Skeletal muscle tissue (tissue), 4 donors: ENCODE data around the gene PPIF. TPM values are rescaled to one million over a fixed set of nuclear protein-coding genes. Genes with fewer than 3 reads are reported as not detected.
A peak's percentile ranks its signal among the peaks of the same experiment; 100 is the strongest.
"Not testable (repeated sequence)": the region's sequence is repeated elsewhere in the genome, so short reads cannot be mapped to it uniquely, and the experiment has no call there.

ENCODE experiments used
- H3K27ac ChIP-seq: one replicate; pipeline ENCODE4 v1.7.0; 2013; ENCODE audit warnings: mild to moderate bottlenecking, low read depth, low read length, inconsistent platforms
- H3K27me3 ChIP-seq, 3 donors: one replicate each; pipeline ENCODE4 v1.7.0; 2013; ENCODE audit warnings: low read length in 3 of 3; ENCODE audit not compliant: control insufficient read depth in 3 of 3, insufficient read depth in 3 of 3
- H3K36me3 ChIP-seq, 3 donors: one replicate each; pipeline ENCODE4 v1.7.0; 2013; ENCODE audit warnings: low read length in 3 of 3; ENCODE audit not compliant: control insufficient read depth in 3 of 3, insufficient read depth in 3 of 3
- H3K4me1 ChIP-seq, 3 donors: one replicate each; pipeline ENCODE4 v1.7.0; 2013; ENCODE audit warnings: low read length in 3 of 3, mild to moderate bottlenecking in 3 of 3; ENCODE audit not compliant: control insufficient read depth in 3 of 3, insufficient read depth in 3 of 3
- H3K4me3 ChIP-seq, 3 donors: one replicate each; pipeline ENCODE4 v1.7.0; 2013; ENCODE audit warnings: low read length in 3 of 3
- H3K9ac ChIP-seq, 3 donors: one replicate each; pipeline ENCODE4 v1.7.0; 2013; ENCODE audit warnings: low read length in 3 of 3, mild to moderate bottlenecking in 3 of 3, moderate library complexity in 2 of 3, low read depth in 1 of 3
- H3K9me3 ChIP-seq, 3 donors: one replicate each; pipeline ENCODE4 v1.7.0; 2013; ENCODE audit warnings: low read length in 3 of 3; ENCODE audit not compliant: control insufficient read depth in 3 of 3
- total RNA-seq: library from RNA; depleted of rRNA; stranded (reverse); fragments of >200 nt; gene quantifications from one replicate; pipeline ENCODE4 v1.2.3, GENCODE V29; 2014
- donor health status: Osteomylitis.

The PPIF gene
- total RNA-seq, 1 donor from 2014 or later: 9.9 TPM

DNA sequence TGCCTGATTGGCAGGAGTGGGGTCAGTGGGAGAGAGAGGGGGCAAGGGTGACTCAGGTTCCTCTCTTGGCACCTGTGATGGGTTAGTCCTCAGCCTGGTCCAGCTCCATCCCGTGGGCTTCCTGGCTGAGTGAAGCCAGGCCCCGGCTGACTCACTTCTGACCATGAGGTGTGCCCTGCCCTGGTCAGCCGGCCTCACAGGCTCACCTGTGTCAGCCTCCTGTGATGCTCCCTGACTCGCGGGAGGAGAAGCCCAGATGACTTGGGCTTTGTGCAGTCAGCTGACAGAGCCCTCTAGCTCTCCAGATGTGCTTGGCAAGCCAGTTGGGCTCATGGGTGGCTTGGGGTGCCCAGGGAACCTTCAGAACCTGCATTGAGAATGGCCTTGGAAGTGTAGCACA is 16.0 kb upstream of the PPIF start:
- Histone ChIP-seq H3K9me3 (no peaks in the 10 kb centered on the region), H3K36me3 (no peaks in the 10 kb centered on the region), H3K4me1 (peaks cover 0 to 15% (median 12%) of the 10 kb centered on the region in 3 donors), H3K27me3 (peaks cover 0 to 2% (median 0%) of the 10 kb centered on the region in 3 donors), H3K4me3 (no peak overlapping the region), H3K9ac (no peak overlapping the region), H3K27ac (no peak overlapping the region)

DNA sequence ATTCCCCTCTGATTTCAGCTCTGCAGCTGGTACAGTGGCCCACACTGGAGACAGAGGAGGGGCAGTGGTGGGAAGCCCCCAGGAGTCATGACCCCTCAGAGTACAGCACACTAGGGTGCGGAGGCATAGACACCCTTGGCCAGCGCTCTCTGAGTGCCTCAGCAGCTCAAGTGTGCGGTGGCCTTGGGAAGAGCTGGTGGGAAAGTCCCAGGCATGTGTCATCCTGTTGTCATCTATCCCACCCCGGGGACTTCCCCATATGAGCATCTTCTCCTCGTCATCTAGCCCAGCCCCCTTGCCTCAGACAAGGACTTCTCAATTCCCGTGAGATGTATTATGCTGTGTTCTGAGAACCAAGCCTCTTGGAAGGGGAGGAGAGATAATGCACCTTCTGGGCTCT is 15.6 kb upstream of the PPIF start:
- Histone ChIP-seq H3K4me1 (peaks cover 0 to 15% (median 12%) of the 10 kb centered on the region in 3 donors), H3K9ac (no peak overlapping the region), H3K36me3 (no peaks in the 10 kb centered on the region), H3K4me3 (no peak overlapping the region), H3K27ac (no peak overlapping the region), H3K9me3 (no peaks in the 10 kb centered on the region), H3K27me3 (no peaks in the 10 kb centered on the region)

DNA sequence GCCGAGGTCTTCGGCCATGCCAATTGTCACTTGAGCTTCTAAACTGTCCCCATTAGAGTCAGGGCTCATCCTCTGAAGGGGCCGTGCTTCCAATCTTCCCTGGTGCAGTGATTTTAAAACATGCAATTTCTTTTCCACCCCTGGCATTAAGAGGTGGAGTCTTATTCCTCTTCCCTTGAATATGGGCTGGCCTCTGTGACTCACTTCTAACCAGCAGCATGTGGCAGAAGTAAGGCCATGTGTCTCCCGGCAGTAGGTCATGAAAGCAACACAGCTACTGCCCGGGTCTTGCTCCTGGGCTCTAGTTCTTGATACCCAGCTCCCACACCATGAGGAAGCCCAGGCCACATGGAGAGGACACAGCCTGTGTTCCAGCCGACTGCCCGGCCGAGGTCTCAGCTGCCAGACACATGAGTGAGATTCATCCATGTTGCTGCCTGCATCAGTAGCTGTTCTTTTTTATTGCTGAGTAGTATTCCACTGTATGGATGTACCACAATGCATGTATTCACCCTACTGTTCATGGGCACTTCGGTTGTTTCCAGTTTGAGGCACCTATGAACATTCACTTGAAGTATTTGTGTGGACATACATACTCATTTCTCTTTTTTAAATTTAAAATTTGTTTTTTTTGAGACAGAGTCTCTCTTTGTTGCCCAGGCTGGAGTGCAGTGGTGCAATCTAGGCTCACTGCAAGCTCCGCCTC is 14.5 kb upstream of the PPIF start:
- peaks cover 0 to 15% (median 12%) of the 10 kb centered on the region in 3 donors for H3K4me1 ChIP-seq
- H3K9ac ChIP-seq: not testable (repeated sequence)

DNA sequence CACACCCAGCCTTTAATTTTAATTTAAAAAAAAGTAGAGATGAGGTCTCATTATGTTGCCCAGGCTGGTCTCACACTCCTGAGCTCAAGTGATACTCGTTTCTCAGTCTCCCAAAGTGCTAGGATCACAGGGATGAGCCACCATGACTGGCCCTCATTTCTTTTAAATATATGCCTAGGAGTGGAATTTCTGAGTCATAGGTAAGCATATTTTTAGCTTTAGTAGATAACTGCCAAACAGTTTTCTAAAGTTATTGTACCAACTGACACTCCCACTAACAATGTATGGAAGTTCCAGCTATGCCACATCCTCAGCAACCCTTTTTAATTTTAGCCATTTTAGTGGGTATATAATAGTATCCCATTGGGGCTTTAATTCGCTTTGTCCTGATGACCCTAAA is 13.8 kb upstream of the PPIF start:
- H3K4me3 ChIP-seq: no peak overlapping the region
- H3K9ac ChIP-seq: no peak overlapping the region
- H3K27me3 ChIP-seq: no peaks in the 10 kb centered on the region
- no peaks in the 10 kb centered on the region for H3K36me3 ChIP-seq
- H3K4me1 ChIP-seq: peaks cover 0 to 15% (median 12%) of the 10 kb centered on the region in 3 donors
- no peaks in the 10 kb centered on the region for H3K9me3 ChIP-seq
- no peak overlapping the region for H3K27ac ChIP-seq

More for the DNA sequence above, 14.5 kb upstream of the PPIF start:
- not testable (repeated sequence) for H3K27ac ChIP-seq, H3K9me3 ChIP-seq, H3K4me3 ChIP-seq, H3K27me3 ChIP-seq, H3K36me3 ChIP-seq

DNA sequence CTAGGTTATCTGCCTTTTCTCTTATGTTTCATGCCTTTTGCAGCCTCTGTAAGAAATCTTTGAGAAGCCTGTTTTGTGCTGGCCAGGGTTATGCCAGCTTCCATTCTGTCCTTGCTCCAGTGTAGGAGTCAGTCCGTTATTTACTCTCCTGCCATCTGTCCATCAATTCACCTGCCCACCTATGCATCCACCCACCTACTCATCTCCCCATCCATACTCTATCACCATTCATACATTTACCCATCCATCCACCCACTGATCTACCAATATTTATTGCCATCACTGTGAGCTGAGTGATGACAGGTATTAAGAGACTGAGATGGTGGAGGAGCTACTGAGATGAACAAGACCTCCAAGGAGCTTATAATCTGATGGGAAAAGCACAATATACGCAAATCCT is 12.7 kb upstream of the PPIF start:
- Histone ChIP-seq H3K4me3 (no peak overlapping the region), H3K36me3 (no peaks in the 10 kb centered on the region), H3K4me1 (peaks cover 0 to 15% (median 12%) of the 10 kb centered on the region in 3 donors), H3K9me3 (no peaks in the 10 kb centered on the region), H3K27me3 (no peaks in the 10 kb centered on the region), H3K27ac (no peak overlapping the region), H3K9ac (no peak overlapping the region)

DNA sequence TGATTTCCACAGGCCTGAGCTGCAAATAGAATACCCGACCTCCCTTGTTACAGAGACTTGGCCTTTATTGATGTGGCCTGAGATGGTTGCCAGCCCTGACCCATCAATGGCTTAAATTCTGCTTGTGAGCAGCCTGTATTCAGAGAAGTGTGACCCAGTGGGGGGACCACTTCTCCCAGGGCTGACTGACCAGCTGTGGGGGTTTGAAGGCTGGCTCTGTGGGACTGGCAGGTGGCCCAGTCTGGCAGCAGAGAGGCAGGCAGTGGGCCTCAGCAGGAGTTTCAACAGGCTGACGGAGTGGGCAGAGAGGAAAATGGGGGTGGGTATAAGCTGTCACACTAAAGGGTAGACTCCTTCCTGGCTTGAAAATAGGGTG is 12.2 kb upstream of the PPIF start:
- Histone ChIP-seq H3K27ac (no peak overlapping the region), H3K36me3 (no peaks in the 10 kb centered on the region), H3K4me1 (peaks cover 0 to 15% (median 12%) of the 10 kb centered on the region in 3 donors), H3K27me3 (no peaks in the 10 kb centered on the region), H3K9me3 (no peaks in the 10 kb centered on the region), H3K9ac (peak overlapping the region in 2 of 3 donors; percentile 33 to 54), H3K4me3 (no peak overlapping the region)

DNA sequence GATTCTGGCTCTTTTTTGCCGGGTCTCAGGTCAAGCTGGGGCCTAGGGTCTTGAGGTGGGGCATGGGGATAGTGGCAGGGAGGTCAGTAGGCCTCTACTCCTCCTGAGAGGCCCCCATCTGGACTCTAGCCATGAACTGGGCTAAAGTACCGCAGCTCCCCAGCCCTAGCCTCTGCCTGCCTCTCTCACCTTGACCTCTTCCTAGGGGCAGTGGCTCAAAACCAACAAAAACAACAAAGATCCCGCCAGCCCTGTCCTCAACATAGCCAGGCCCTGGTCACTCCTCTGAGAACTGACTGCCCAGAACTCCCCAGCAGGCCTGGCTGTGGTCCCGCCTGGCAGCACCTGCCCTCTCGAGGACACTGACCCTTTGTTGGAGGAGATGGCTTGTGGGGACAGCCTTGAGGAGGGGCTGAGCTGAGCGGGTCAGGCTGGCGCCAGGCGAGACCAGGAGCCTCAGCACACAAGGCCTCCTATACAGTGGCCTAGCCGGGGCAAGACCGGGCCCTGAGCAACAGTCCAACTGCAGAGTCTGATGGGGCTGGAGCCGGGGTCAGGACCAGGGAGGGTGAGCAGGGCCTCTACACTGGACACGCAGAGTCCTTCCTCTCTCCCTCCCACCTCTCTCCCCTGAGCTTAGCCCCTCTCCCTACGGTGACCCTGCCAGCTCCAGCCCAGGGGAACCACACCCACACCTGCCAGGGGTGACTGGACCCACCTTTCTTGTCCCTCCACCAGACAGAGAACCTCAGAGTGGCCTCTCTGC is 11.6 kb upstream of the PPIF start:
- Histone ChIP-seq H3K9ac (peak overlapping the region in 2 of 3 donors; percentile 33 to 54), H3K4me1 (peaks cover 0 to 15% (median 14%) of the 10 kb centered on the region in 3 donors), H3K4me3 (no peak overlapping the region), H3K9me3 (no peaks in the 10 kb centered on the region), H3K36me3 (no peaks in the 10 kb centered on the region), H3K27ac (no peak overlapping the region), H3K27me3 (no peaks in the 10 kb centered on the region)

DNA sequence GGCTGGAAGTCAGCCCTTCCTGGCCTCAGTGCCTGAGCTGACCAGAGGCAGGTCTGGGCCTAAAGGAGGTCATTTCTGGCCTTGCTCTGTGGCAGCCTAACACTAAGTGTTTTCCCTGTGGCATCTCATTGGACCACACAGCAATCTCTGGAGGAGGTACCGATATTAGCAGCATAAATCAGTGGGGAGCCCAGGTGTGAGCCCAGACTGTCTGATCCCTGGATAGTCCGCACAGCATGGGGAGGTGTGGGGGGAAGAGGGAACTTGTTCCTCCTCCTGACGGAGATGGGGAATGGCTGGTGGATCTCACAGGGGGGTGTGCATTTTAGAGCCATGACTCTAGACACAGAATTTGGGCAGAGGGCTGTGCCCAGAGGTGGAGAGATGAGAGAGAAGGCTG is 11.0 kb upstream of the PPIF start:
- Histone ChIP-seq H3K27ac (no peak overlapping the region), H3K4me3 (no peak overlapping the region), H3K4me1 (peaks cover 0 to 17% (median 15%) of the 10 kb centered on the region in 3 donors), H3K27me3 (no peaks in the 10 kb centered on the region), H3K9me3 (no peaks in the 10 kb centered on the region), H3K9ac (peak overlapping the region in 1 of 3 donors; percentile 54), H3K36me3 (no peaks in the 10 kb centered on the region)

DNA sequence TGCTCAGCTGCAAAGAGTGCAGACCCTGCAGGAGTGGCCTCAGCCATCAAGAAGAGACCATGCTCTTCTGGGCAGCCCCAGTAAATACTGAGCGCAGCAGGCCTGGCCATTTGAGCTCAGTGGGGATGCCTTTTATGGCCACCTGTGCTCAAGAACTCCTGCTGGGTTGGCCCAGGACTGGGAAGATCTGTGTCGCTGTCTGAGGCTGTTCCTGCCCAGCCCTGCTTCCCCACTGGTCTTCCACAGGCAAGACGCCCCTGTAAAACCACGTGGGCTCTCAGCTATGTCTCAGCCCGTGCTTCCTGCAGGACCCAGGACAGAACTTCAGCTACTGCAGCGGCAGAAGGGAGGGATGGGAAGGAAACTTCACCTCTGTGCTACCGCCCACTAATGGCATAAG is 10.5 kb upstream of the PPIF start:
- no peaks in the 10 kb centered on the region for H3K36me3 ChIP-seq
- H3K9me3 ChIP-seq: no peaks in the 10 kb centered on the region
- H3K4me1 ChIP-seq: peaks cover 0 to 17% (median 15%) of the 10 kb centered on the region in 3 donors
- no peaks in the 10 kb centered on the region for H3K27me3 ChIP-seq
- H3K27ac ChIP-seq: no peak overlapping the region
- H3K4me3 ChIP-seq: no peak overlapping the region
- no peak overlapping the region for H3K9ac ChIP-seq

DNA sequence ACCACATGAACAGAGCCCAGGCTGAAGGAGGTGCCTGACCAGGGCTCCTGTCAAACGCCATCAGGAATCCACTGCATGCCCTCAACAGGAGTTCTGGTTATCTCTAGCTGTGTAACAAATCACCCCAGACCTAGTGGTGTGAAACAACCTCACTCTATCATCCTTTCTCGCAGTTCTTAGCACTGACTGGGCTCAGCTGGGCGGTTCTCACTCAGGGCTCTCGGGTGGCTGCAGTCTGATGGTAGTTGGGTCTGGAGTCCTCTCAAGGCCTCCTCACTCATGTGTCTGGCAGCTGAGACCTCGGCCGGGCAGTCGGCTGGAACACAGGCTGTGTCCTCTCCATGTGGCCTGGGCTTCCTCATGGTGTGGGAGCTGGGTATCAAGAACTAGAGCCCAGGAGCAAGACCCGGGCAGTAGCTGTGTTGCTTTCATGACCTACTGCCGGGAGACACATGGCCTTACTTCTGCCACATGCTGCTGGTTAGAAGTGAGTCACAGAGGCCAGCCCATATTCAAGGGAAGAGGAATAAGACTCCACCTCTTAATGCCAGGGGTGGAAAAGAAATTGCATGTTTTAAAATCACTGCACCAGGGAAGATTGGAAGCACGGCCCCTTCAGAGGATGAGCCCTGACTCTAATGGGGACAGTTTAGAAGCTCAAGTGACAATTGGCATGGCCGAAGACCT is 9.3 kb upstream of the PPIF start:
- H3K27me3 ChIP-seq, H3K27ac ChIP-seq, H3K9me3 ChIP-seq, H3K9ac ChIP-seq, H3K36me3 ChIP-seq, H3K4me3 ChIP-seq: not testable (repeated sequence)
- H3K4me1 ChIP-seq: peaks cover under 1 to 25% (median 17%) of the 10 kb centered on the region in 3 donors
